Neural cell (in vitro differentiated cells): Measurements from ENCODE around the gene SPACA9. TPM values are rescaled to one million over a fixed set of nuclear protein-coding genes. Genes with fewer than 3 reads are reported as not detected.

Experiments used
- H2AFZ ChIP-seq: fragments of 200-600, 300-800 bp; sonication (generic), shearing (Covaris generic); 2 replicates; pipeline ENCODE4 v1.6.0; 2014; ENCODE audit warnings: low read depth, mild to moderate bottlenecking, antibody characterized with exemption, low read length, moderate library complexity
- H3F3A ChIP-seq: fragments of 200-600 bp; shearing (Covaris generic); 2 replicates; pipeline ENCODE4 v1.6.1; 2016; ENCODE audit warnings: mild to moderate bottlenecking, moderate library complexity, mixed read lengths, antibody characterized with exemption, low read length; ENCODE audit not compliant: insufficient read depth, poor library complexity, severe bottlenecking
- H3K27ac ChIP-seq: fragments of 200-600, 300-800 bp; sonication (generic), shearing (Covaris generic); 2 replicates; pipeline ENCODE4 v1.5.1; 2014; ENCODE audit warnings: mild to moderate bottlenecking, low read length, moderate library complexity
- H3K27me3 ChIP-seq: fragments of 300-800, 200-600 bp; sonication (generic), shearing (Covaris generic); 2 replicates; pipeline ENCODE4 v1.6.0; 2014; ENCODE audit warnings: mild to moderate bottlenecking, low read depth, low read length, moderate library complexity; ENCODE audit not compliant: insufficient read depth
- H3K36me3 ChIP-seq: fragments of 300-800, 200-600 bp; sonication (generic), shearing (Covaris generic); 2 replicates; pipeline ENCODE4 v1.5.1; 2014; ENCODE audit warnings: mild to moderate bottlenecking, antibody characterized with exemption, low read length, moderate library complexity; ENCODE audit not compliant: insufficient read depth
- H3K4me2 ChIP-seq: fragments of 300-800, 200-600 bp; sonication (generic), shearing (Covaris generic); 2 replicates; pipeline ENCODE4 v1.6.0; 2014; ENCODE audit warnings: mild to moderate bottlenecking, low read length
- H3K4me3 ChIP-seq: fragments of 300-800, 200-600 bp; sonication (generic), shearing (Covaris generic); 2 replicates; pipeline ENCODE4 v1.5.1; 2014; ENCODE audit warnings: mild to moderate bottlenecking, low read length, moderate library complexity
- H3K79me2 ChIP-seq: fragments of 200-600 bp; shearing (Covaris generic); replicated peaks from 2 replicates; pipeline ENCODE4 v1.6.0; 2014; ENCODE audit warnings: mild to moderate bottlenecking, low read length, moderate library complexity; ENCODE audit not compliant: insufficient read depth
- H3K9ac ChIP-seq: fragments of 300-800, 200-600 bp; sonication (generic), shearing (Covaris generic); 2 replicates; pipeline ENCODE4 v1.6.1; 2016; ENCODE audit warnings: mild to moderate bottlenecking, low read length, mixed read lengths
- H3K9me2 ChIP-seq: fragments of 200-600 bp; shearing (Covaris generic); 2 replicates; pipeline ENCODE4 v1.6.1; 2016; ENCODE audit warnings: mild to moderate bottlenecking, low read length, mixed read lengths; ENCODE audit not compliant: insufficient read depth
- H3K9me3 ChIP-seq: fragments of 200-600, 300-800 bp; sonication (generic), shearing (Covaris generic); 2 replicates; pipeline ENCODE4 v1.6.1; 2016; ENCODE audit warnings: mild to moderate bottlenecking, mixed run types, low read length, moderate library complexity, mixed read lengths
- H4K20me1 ChIP-seq: fragments of 200-600 bp; shearing (Covaris generic); 2 replicates; pipeline ENCODE4 v1.6.1; 2016; ENCODE audit warnings: mild to moderate bottlenecking, mixed run types; ENCODE audit not compliant: insufficient read depth
- EP300 ChIP-seq: fragments of 450-650 bp; conservative IDR thresholded peaks from 2 replicates; pipeline ENCODE4 v1.6.1; 2014; ENCODE audit warnings: antibody characterized with exemption, mild to moderate bottlenecking, moderate library complexity; ENCODE audit not compliant: poor library complexity, severe bottlenecking
- EZH2 ChIP-seq: fragments of 200-600, 300-800 bp; shearing (Covaris generic), sonication (generic); IDR thresholded peaks from 2 replicates; pipeline ENCODE4 v1.6.1; 2014; ENCODE audit warnings: antibody characterized with exemption, low read length, borderline replicate concordance, mild to moderate bottlenecking; ENCODE audit not compliant: insufficient read depth, poor library complexity, severe bottlenecking
- MXI1 ChIP-seq: fragments of 450-650 bp; conservative IDR thresholded peaks from 2 replicates; pipeline ENCODE4 v1.6.1; 2014; ENCODE audit warnings: antibody characterized with exemption, mild to moderate bottlenecking; ENCODE audit not compliant: poor library complexity, severe bottlenecking
- POLR2AphosphoS5 ChIP-seq: IDR thresholded peaks from 2 replicates; pipeline ENCODE4 v1.6.1; 2012
- RAD21 ChIP-seq: fragments of 450-650 bp; conservative IDR thresholded peaks from 2 replicates; pipeline ENCODE4 v1.6.1; 2014; ENCODE audit warnings: antibody characterized with exemption, mild to moderate bottlenecking, moderate library complexity
- SMC3 ChIP-seq: fragments of 450-650 bp; conservative IDR thresholded peaks from 2 replicates; pipeline ENCODE4 v1.6.1; 2014; ENCODE audit warnings: antibody characterized with exemption, mild to moderate bottlenecking, moderate library complexity; ENCODE audit not compliant: poor library complexity
- TAF1 ChIP-seq: IDR thresholded peaks from 2 replicates; pipeline ENCODE4 v1.6.1; 2012; ENCODE audit warnings: low read depth
- polyA plus RNA-seq: library from polyadenylated mRNA; depleted of rRNA; stranded (reverse); fragments of >200 nt; gene quantifications from 2 replicates; pipeline ENCODE4 v1.2.3, GENCODE V29; 2014
- TF ChIP-seq, protein P1 (sequence below): IDR thresholded peaks from 2 replicates; pipeline ENCODE4 v1.6.1; 2012; ENCODE audit warnings: borderline replicate concordance
- TF ChIP-seq, protein P2 (sequence below): fragments of 450-650 bp; IDR thresholded peaks from 2 replicates; pipeline ENCODE4 v1.5.1; 2014; ENCODE audit warnings: antibody characterized with exemption, mild to moderate bottlenecking, moderate library complexity; ENCODE audit not compliant: poor library complexity, severe bottlenecking

SPACA9 gene
- polyA plus RNA-seq, 1 donor from 2014 or later, result 4.6 TPM

DNA sequence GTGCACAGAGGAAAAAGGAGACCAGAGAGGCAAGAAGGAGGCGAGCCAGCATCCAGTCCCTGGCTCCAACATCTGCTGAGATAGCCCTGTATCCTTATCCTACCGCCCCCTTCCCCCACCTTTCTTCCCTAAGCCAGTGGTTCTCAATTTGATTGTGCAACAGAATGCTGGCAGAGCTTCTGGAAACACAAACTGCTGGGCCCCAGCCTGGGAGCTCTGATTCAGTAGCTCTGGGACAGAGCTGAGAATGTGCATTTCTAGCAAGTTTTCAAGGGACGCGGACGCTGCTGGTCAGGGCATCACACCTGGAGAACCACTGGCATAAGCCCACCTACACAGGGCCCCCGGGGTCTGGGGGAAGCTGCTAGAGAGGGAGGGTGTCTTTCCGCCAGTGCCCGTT, 21.7 kb upstream of the SPACA9 start:
- TF ChIP-seq POLR2AphosphoS5 (no peak), SMC3 (no peak), EZH2 (no peak), TAF1 (no peak), MXI1 (no peak), EP300 (no peak), RAD21 (no peak)
- TF ChIP-seq, protein P1, sequence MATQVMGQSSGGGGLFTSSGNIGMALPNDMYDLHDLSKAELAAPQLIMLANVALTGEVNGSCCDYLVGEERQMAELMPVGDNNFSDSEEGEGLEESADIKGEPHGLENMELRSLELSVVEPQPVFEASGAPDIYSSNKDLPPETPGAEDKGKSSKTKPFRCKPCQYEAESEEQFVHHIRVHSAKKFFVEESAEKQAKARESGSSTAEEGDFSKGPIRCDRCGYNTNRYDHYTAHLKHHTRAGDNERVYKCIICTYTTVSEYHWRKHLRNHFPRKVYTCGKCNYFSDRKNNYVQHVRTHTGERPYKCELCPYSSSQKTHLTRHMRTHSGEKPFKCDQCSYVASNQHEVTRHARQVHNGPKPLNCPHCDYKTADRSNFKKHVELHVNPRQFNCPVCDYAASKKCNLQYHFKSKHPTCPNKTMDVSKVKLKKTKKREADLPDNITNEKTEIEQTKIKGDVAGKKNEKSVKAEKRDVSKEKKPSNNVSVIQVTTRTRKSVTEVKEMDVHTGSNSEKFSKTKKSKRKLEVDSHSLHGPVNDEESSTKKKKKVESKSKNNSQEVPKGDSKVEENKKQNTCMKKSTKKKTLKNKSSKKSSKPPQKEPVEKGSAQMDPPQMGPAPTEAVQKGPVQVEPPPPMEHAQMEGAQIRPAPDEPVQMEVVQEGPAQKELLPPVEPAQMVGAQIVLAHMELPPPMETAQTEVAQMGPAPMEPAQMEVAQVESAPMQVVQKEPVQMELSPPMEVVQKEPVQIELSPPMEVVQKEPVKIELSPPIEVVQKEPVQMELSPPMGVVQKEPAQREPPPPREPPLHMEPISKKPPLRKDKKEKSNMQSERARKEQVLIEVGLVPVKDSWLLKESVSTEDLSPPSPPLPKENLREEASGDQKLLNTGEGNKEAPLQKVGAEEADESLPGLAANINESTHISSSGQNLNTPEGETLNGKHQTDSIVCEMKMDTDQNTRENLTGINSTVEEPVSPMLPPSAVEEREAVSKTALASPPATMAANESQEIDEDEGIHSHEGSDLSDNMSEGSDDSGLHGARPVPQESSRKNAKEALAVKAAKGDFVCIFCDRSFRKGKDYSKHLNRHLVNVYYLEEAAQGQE, result no peak
- TF ChIP-seq, protein P2, sequence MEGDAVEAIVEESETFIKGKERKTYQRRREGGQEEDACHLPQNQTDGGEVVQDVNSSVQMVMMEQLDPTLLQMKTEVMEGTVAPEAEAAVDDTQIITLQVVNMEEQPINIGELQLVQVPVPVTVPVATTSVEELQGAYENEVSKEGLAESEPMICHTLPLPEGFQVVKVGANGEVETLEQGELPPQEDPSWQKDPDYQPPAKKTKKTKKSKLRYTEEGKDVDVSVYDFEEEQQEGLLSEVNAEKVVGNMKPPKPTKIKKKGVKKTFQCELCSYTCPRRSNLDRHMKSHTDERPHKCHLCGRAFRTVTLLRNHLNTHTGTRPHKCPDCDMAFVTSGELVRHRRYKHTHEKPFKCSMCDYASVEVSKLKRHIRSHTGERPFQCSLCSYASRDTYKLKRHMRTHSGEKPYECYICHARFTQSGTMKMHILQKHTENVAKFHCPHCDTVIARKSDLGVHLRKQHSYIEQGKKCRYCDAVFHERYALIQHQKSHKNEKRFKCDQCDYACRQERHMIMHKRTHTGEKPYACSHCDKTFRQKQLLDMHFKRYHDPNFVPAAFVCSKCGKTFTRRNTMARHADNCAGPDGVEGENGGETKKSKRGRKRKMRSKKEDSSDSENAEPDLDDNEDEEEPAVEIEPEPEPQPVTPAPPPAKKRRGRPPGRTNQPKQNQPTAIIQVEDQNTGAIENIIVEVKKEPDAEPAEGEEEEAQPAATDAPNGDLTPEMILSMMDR, result no peak
- H3K9me2 ChIP-seq, result no peaks in the 10 kb centered on the region
- no peak overlapping the region for H3K9ac ChIP-seq
- no peaks in the 10 kb centered on the region for H3K27me3 ChIP-seq
- no peak overlapping the region for H3K4me3 ChIP-seq
- H3K9me3 ChIP-seq, result no peaks in the 10 kb centered on the region
- no peak overlapping the region for H3K27ac ChIP-seq
- H2AFZ ChIP-seq, result no peak overlapping the region
- no peaks in the 10 kb centered on the region for H4K20me1 ChIP-seq
- no peak overlapping the region for H3K4me2 ChIP-seq
- no peaks in the 10 kb centered on the region for H3K79me2 ChIP-seq
- H3F3A ChIP-seq, result no peaks in the 10 kb centered on the region
- H3K36me3 ChIP-seq, result no peaks in the 10 kb centered on the region

DNA sequence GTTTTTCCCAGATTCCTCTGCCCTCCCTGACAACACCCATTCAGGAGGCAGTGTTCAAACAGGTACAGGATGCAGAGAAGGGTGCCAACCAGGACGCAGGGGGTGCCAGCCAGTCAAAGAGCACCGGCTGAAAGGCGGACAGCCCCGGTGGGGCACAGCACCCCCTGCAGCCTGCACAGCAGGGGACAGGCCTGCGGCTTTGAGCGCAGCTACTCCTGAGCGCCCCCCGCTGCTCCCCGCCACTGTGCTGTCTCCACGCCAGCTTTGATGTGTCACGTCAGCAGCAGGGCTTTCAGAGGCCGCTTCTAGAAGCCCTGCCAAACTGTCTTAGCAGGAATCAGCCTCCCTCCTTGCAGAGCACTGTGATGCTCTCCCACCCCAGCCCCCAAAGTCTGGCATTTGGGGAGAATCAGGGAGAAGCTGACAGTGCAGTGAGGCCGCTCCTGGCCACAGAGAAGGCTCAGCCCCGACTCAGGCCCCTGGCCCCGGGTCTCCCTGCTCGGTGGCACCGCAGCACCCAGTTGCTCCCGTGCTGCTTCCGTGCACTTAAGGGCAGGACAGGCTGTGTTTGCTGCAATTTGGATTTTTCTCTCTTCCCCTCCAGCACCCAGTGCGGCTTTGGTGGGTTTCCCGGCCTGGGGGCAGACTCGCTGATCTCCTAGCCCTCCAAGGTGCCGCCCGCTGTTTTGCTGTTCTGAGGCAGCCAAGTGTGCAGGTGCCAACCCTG, 20.9 kb upstream of the SPACA9 start:
- H3K9ac ChIP-seq, result no peak overlapping the region
- no peaks in the 10 kb centered on the region for H3K9me2 ChIP-seq
- no peak overlapping the region for H3K4me2 ChIP-seq
- no peaks in the 10 kb centered on the region for H3K27me3 ChIP-seq
- no peak overlapping the region for H2AFZ ChIP-seq
- TF ChIP-seq, protein P2, result peak; percentile 36
- no peak for TF ChIP-seq MXI1
- H3K9me3 ChIP-seq, result no peaks in the 10 kb centered on the region
- H4K20me1 ChIP-seq, result no peaks in the 10 kb centered on the region
- H3K27ac ChIP-seq, result no peak overlapping the region
- H3K36me3 ChIP-seq, result no peaks in the 10 kb centered on the region
- H3K4me3 ChIP-seq, result no peak overlapping the region
- H3K79me2 ChIP-seq, result no peaks in the 10 kb centered on the region
- no peaks in the 10 kb centered on the region for H3F3A ChIP-seq
